Measurements from ENCODE around the gene FGF1. TPM values are rescaled to one million over a fixed set of nuclear protein-coding genes. Genes with fewer than 3 reads are reported as not detected.
"Not testable (repeated sequence)": the region's sequence is repeated elsewhere in the genome, so short reads cannot be mapped to it uniquely, and the experiment has no call there.

FGF1 gene
- total RNA-seq, 1 donor from 2014 or later: 1.8 TPM

GRCh38 chr5:142650060-142650459 is 35.8 kb downstream of the FGF1 start:
- H3K4me3 ChIP-seq: no peak overlapping the region
- H3K36me3 ChIP-seq: no peaks in the 10 kb centered on the region
- DNase-seq: no peak
- no peak overlapping the region for H3K27ac ChIP-seq
- intact Hi-C loops (cut with DNase I): no loop called here
- TF ChIP-seq, protein P1, sequence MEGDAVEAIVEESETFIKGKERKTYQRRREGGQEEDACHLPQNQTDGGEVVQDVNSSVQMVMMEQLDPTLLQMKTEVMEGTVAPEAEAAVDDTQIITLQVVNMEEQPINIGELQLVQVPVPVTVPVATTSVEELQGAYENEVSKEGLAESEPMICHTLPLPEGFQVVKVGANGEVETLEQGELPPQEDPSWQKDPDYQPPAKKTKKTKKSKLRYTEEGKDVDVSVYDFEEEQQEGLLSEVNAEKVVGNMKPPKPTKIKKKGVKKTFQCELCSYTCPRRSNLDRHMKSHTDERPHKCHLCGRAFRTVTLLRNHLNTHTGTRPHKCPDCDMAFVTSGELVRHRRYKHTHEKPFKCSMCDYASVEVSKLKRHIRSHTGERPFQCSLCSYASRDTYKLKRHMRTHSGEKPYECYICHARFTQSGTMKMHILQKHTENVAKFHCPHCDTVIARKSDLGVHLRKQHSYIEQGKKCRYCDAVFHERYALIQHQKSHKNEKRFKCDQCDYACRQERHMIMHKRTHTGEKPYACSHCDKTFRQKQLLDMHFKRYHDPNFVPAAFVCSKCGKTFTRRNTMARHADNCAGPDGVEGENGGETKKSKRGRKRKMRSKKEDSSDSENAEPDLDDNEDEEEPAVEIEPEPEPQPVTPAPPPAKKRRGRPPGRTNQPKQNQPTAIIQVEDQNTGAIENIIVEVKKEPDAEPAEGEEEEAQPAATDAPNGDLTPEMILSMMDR (IDR thresholded peaks at IDR 0.05): no peak
- no peaks in the 10 kb centered on the region for H3K27me3 ChIP-seq
- no peak for ATAC-seq
- H3K9me3 ChIP-seq: no peaks in the 10 kb centered on the region
- H3K4me1 ChIP-seq: peaks cover 2% of the 10 kb centered on the region

DNA sequence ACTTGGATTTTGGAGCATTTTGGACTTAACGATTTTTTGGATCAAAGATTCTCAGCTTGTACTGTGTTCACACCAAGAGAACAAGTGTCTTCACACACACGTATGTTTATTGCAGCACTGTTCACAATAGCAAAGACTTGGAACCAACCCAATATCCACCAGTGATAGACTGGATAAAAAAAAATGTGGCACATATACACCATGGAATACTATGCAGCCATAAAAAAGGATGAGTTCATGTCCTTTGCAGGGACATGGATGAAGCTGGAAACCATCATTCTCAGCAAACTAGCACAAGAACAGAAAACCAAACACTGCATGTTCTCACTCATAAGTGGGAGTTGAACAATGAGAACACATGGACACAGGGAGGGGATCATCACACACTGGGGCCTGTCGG is 37.8 kb downstream of the FGF1 start:
- intact Hi-C loops (cut with DNase I); ATAC-seq: not testable (repeated sequence)

DNA sequence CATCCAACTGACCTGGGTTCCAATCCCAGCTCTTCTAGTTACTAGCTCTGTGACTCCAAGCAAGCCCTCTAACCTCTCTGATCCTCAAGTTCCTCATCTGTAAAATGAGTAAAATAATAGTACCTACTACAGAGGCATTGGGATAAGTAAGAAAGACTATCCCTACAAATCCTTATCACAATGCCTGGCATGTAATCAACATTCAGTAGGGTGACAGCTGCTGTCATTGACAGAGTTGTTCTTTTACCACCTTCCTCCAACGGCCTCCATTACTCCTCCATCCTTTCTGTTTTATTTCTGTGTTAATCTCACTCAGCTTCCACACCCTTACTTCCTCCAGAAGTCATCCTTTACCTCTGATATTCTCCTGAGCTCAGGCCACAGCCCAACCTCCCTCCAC is 40.4 kb downstream of the FGF1 start:
- Histone ChIP-seq H3K27ac (no peak overlapping the region), H3K4me3 (no peak overlapping the region), H3K9me3 (no peaks in the 10 kb centered on the region), H3K27me3 (no peaks in the 10 kb centered on the region), H3K4me1 (peaks cover 8% of the 10 kb centered on the region), H3K36me3 (no peaks in the 10 kb centered on the region)
- TF ChIP-seq, protein P1 (IDR thresholded peaks at IDR 0.05): no peak
- intact Hi-C loops (cut with DNase I): no loop called here
- DNase-seq (no peak), ATAC-seq (no peak)

More for the DNA sequence above, 37.8 kb downstream of the FGF1 start:
- H3K4me3 ChIP-seq, H3K4me1 ChIP-seq, H3K36me3 ChIP-seq, H3K27ac ChIP-seq, H3K9me3 ChIP-seq, DNase-seq, H3K27me3 ChIP-seq: not testable (repeated sequence)

DNA sequence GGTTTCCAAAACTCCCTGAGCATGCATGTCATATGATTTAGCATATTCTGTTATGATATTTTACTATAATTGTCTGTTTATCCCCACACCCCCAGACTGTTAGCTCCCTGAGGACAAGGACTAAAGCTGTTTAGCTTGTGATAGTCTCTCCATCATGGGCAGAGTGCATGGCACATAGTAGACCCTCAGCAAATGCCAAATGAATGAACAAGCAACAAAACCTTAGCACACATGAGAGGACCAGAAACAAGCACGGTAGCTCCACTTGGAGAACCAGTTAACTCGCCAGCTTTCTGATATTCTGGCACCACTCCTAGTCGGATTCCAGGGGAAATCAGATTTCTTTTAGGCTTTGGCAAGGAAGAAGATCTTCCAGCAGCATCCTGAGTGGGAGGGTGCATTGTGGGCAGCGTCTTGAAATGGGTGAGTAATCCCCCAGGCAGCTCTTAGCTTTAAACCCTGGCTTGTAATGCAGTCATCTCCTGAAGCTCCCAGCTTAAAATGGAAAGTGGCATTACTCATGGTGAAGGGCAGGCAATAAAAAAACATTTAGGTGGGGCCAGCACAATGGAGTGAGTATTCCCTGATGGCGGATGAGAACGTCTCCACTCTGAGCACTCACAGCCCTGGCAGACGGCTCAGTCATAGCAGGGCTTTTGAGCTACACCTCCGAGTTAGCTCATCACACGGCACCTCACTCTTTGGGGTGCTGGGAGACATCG is 41.1 kb downstream of the FGF1 start:
- H3K4me1 ChIP-seq: peaks cover 8% of the 10 kb centered on the region
- DNase-seq (no peak), ATAC-seq (peak; percentile 50)
- TF ChIP-seq, protein P1 (IDR thresholded peaks at IDR 0.05): no peak
- intact Hi-C loops (cut with DNase I): no loop called here
- H3K4me3 ChIP-seq: no peak overlapping the region
- H3K36me3 ChIP-seq: no peaks in the 10 kb centered on the region
- no peak overlapping the region for H3K27ac ChIP-seq
- no peaks in the 10 kb centered on the region for H3K27me3 ChIP-seq
- H3K9me3 ChIP-seq: no peaks in the 10 kb centered on the region

DNA sequence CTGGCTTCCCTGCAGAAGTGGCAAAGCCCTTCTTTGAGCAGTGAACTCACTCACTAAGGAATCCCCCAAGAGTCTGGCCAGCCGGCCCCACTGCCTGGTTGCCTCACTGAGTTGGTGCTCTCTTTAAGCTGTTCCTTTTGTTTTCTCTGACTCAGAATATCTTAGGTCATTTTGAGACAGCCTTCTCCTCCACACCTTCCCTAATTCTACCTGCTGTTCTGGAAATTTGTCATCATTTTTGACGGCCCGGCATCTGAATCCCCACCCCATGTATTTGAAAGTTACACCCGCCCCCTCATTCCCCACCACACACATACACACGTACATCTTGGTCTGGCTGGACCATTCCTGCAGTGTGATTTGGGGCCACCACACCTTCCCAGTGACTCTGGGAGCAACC is 41.8 kb downstream of the FGF1 start:
- intact Hi-C loops (cut with DNase I): no loop called here
- DNase-seq (no peak), ATAC-seq (no peak)
- H3K9me3 ChIP-seq: no peaks in the 10 kb centered on the region
- TF ChIP-seq, protein P1 (IDR thresholded peaks at IDR 0.05): no peak
- H3K27me3 ChIP-seq: no peaks in the 10 kb centered on the region
- peaks cover 8% of the 10 kb centered on the region for H3K4me1 ChIP-seq
- H3K4me3 ChIP-seq: no peak overlapping the region
- H3K36me3 ChIP-seq: no peaks in the 10 kb centered on the region
- no peak overlapping the region for H3K27ac ChIP-seq

DNA sequence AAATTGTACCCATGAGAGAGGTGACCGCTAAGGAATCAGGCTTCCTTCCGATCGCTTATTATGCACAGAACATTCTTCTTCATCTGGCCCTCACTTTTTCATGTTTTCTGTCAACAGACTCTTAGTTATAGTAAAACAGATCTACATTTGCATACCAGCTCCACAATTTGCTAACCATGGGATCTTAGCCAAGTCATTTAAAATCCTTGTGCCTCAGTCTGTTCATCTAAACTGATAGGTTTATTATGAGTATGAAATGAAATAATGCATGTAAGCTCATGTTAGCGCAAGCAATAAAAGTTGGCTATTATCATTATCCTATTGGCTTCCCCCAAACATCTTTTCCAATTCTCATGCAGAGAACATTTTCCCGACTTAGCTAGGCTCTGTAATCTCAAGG is 42.3 kb downstream of the FGF1 start:
- H3K4me1 ChIP-seq: peaks cover 8% of the 10 kb centered on the region
- intact Hi-C loops (cut with DNase I): no loop called here
- ATAC-seq (no peak), DNase-seq (no peak)
- TF ChIP-seq, protein P1 (IDR thresholded peaks at IDR 0.05): no peak
- no peaks in the 10 kb centered on the region for H3K36me3 ChIP-seq
- no peak overlapping the region for H3K27ac ChIP-seq
- no peaks in the 10 kb centered on the region for H3K27me3 ChIP-seq
- H3K9me3 ChIP-seq: no peaks in the 10 kb centered on the region
- no peak overlapping the region for H3K4me3 ChIP-seq
